ENCODE measurements around the gene BRWD1.

BRWD1 gene

GRCh38 chr21:39196310-39196709 lies 117.1 kb downstream of the BRWD1 start:
- DNase-seq: no peak

GRCh38 chr21:39193380-39193779 lies 120.1 kb downstream of the BRWD1 start:
- no peak for DNase-seq

GRCh38 chr21:39189857-39190604 lies 123.4 kb downstream of the BRWD1 start:
- no peak for DNase-seq

- DNase-seq: no peak
Observed at GRCh38 chr21:39188521-39189139, 124.8 kb downstream of the BRWD1 start.

GRCh38 chr21:39187141-39187540 lies 126.3 kb downstream of the BRWD1 start:
- DNase-seq: no peak

- no peak for DNase-seq
Observed at GRCh38 chr21:39186676-39187075, 126.8 kb downstream of the BRWD1 start.

- DNase-seq: no peak
Observed at GRCh38 chr21:39185157-39185556, 128.3 kb downstream of the BRWD1 start.

GRCh38 chr21:39184050-39184980 lies 129.1 kb downstream of the BRWD1 start:
- DNase-seq: no peak

GRCh38 chr21:39183272-39184049 lies 130.0 kb downstream of the BRWD1 start, which contains the start of gene PSMG1:
TSS of gene PSMG1 (minus strand) at chr21:39183451. CDS start at chr21:39183385, 66 bp downstream.
- peak; percentile 87 for DNase-seq

- no peak for DNase-seq
Observed at GRCh38 chr21:39182484-39183271, 130.8 kb downstream of the BRWD1 start.

- no peak for DNase-seq
Observed at GRCh38 chr21:39182016-39182415, 131.4 kb downstream of the BRWD1 start.

GRCh38 chr21:39181205-39181818 lies 132.1 kb downstream of the BRWD1 start:
- DNase-seq: no peak

- DNase-seq: no peak
Observed at GRCh38 chr21:39180429-39181019, 132.9 kb downstream of the BRWD1 start.

- no peak for DNase-seq
Observed at GRCh38 chr21:39178421-39178820, 135.0 kb downstream of the BRWD1 start.

GRCh38 chr21:39176271-39176709 lies 137.1 kb downstream of the BRWD1 start:
- DNase-seq: no peak

- DNase-seq: no peak
Observed at GRCh38 chr21:39175665-39176064, 137.8 kb downstream of the BRWD1 start.

- no peak for DNase-seq
Observed at GRCh38 chr21:39175154-39175553, 138.3 kb downstream of the BRWD1 start.

- no peak for DNase-seq
Observed at GRCh38 chr21:39173716-39174680, 139.4 kb downstream of the BRWD1 start.

GRCh38 chr21:39169906-39170305 lies 143.5 kb downstream of the BRWD1 start:
- no peak for DNase-seq
